Measurements from ENCODE around the gene UCN. TPM values are rescaled to one million over a fixed set of nuclear protein-coding genes. Genes with fewer than 3 reads are reported as not detected.

UCN gene
- total RNA-seq, 4 donors from 2014 or later, result 2.3 to 8.5 (median 2.3) TPM; not detected in 1

- TF ChIP-seq CTCF (IDR thresholded peaks at IDR 0.05), result no peak
- intact Hi-C loops (cut with DNase I; ENCODE audit: low total_unique reads), result loop anchor here (10.0 kb wide), 1 partner anchor 180 kb away; no protein-coding TSS in a partner anchor
- DNase-seq, result no peak
- Histone ChIP-seq H3K4me1 (no peaks in the 10 kb centered on the region), H3K4me3 (no peak overlapping the region), H3K27me3 (no peaks in the 10 kb centered on the region), H3K27ac (no peak overlapping the region), H3K36me3 (no peaks in the 10 kb centered on the region), H3K9me3 (no peaks in the 10 kb centered on the region)
Observed at GRCh38 chr2:27284996-27285395, 23.2 kb downstream of the UCN start.

GRCh38 chr2:27282892-27283291 lies 25.4 kb downstream of the UCN start:
- no peaks in the 10 kb centered on the region for H3K9me3 ChIP-seq
- intact Hi-C loops (cut with DNase I; ENCODE audit: low total_unique reads), result loop anchor here (10.0 kb wide), 1 partner anchor 178 kb away; no protein-coding TSS in a partner anchor
- no peak for DNase-seq
- H3K27ac ChIP-seq, result no peak overlapping the region
- no peak overlapping the region for H3K4me3 ChIP-seq
- H3K27me3 ChIP-seq, result no peaks in the 10 kb centered on the region
- H3K36me3 ChIP-seq, result no peaks in the 10 kb centered on the region
- H3K4me1 ChIP-seq, result no peaks in the 10 kb centered on the region
- TF ChIP-seq CTCF (IDR thresholded peaks at IDR 0.05) (no peak), POLR2A (IDR thresholded peaks at IDR 0.05) (no peak)

GRCh38 chr2:27281855-27282559 lies 26.2 kb downstream of the UCN start, which contains the start of gene TRIM54:
Gene TRIM54 (plus strand): TSS chr2:27282429. CDS start chr2:27282732, 303 bp downstream.
- Histone ChIP-seq H3K36me3 (no peaks in the 10 kb centered on the region), H3K4me3 (no peak within 1 kb of the TSS), H3K4me1 (no peaks in the 10 kb centered on the region), H3K9me3 (no peaks in the 10 kb centered on the region), H3K27me3 (no peaks in the 10 kb centered on the region), H3K27ac (no peak within 1 kb of the TSS)
- DNase-seq, result no peak
- intact Hi-C loops (cut with DNase I; ENCODE audit: low total_unique reads), result loop anchor here (10.0 kb wide), 1 partner anchor 177 kb away; no protein-coding TSS in a partner anchor
- TF ChIP-seq CTCF (IDR thresholded peaks at IDR 0.05), result no peak

- no peak for DNase-seq
- Histone ChIP-seq H3K4me3 (no peak overlapping the region), H3K9me3 (no peaks in the 10 kb centered on the region), H3K27me3 (no peaks in the 10 kb centered on the region), H3K36me3 (no peaks in the 10 kb centered on the region), H3K27ac (no peak overlapping the region), H3K4me1 (no peaks in the 10 kb centered on the region)
- intact Hi-C loops (cut with DNase I; ENCODE audit: low total_unique reads), result loop anchor here (10.0 kb wide), 1 partner anchor 177 kb away; no protein-coding TSS in a partner anchor
- TF ChIP-seq POLR2A (IDR thresholded peaks at IDR 0.05), result no peak
- TF ChIP-seq CTCF (IDR thresholded peaks at IDR 0.05), result no peak
Observed at GRCh38 chr2:27281442-27281841, 26.8 kb downstream of the UCN start.

- H3K9me3 ChIP-seq, result no peaks in the 10 kb centered on the region
- no peak overlapping the region for H3K27ac ChIP-seq
- no peak overlapping the region for H3K4me3 ChIP-seq
- intact Hi-C loops (cut with DNase I; ENCODE audit: low total_unique reads), result loop anchor here (10.0 kb wide), 1 partner anchor 176 kb away; no protein-coding TSS in a partner anchor
- DNase-seq, result no peak
- H3K4me1 ChIP-seq, result no peaks in the 10 kb centered on the region
- H3K36me3 ChIP-seq, result no peaks in the 10 kb centered on the region
- TF ChIP-seq CTCF (IDR thresholded peaks at IDR 0.05) (no peak), POLR2A (IDR thresholded peaks at IDR 0.05) (no peak)
- H3K27me3 ChIP-seq, result no peaks in the 10 kb centered on the region
Observed at GRCh38 chr2:27280826-27281225, 27.4 kb downstream of the UCN start.

Measured in uterus (tissue), 4 donors.